ENCODE measurements around the gene RTTN.

The RTTN gene

GRCh38 chr18:69969491-69969890, 236.0 kb downstream of the RTTN start:
- no peak for DNase-seq

DNA sequence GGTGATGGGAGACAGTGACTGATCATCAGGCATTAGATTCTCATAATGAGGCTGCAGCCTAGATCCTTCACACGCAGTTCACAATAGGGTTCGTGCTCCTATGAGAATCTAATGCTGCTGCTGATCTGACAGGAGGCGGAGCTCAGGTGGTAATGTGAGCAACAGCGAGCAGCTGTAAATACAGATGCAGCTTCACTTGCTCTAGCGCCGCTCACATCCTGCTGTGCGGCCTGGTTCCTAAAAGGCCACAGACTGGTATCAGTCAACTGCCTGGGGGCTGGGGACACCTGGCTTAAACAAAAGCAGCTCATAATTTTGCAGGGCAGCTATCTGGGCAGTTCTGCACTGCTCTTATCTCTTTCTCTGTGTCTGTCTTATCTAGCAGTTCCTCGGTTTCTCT, 237.4 kb downstream of the RTTN start:
- no peak for DNase-seq

GRCh38 chr18:69963196-69963595, 242.3 kb downstream of the RTTN start:
- no peak for DNase-seq

GRCh38 chr18:69961718-69962117, 243.8 kb downstream of the RTTN start:
- no peak for DNase-seq

GRCh38 chr18:69958422-69958821, 247.1 kb downstream of the RTTN start:
- peak; percentile 78 for DNase-seq

DNA sequence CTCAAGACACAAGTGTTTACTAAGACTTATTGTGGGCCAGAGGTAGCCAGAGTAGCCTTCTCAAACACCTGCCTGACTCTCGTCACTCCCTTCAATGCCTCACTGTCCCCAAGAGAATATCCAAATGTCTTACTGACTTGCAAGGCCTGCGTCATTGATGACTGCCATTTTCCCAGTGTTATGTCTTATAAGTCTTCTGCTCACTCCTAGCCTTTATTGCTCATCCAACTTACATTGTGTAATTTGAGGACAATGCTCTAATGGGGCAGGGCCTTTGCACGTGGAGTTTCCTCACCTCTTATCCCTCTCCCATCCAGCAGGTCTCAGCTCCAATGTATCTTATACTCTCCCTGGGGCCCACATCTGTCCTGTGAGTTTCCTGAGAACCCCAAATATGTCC, 247.7 kb downstream of the RTTN start:
- DNase-seq = no peak

- no peak for DNase-seq
Measured at GRCh38 chr18:69956665-69957620, 248.5 kb downstream of the RTTN start.

GRCh38 chr18:69956057-69956456, 249.4 kb downstream of the RTTN start:
- DNase-seq = no peak

- DNase-seq = no peak
Measured at GRCh38 chr18:69954719-69955480, 250.6 kb downstream of the RTTN start.

DNA sequence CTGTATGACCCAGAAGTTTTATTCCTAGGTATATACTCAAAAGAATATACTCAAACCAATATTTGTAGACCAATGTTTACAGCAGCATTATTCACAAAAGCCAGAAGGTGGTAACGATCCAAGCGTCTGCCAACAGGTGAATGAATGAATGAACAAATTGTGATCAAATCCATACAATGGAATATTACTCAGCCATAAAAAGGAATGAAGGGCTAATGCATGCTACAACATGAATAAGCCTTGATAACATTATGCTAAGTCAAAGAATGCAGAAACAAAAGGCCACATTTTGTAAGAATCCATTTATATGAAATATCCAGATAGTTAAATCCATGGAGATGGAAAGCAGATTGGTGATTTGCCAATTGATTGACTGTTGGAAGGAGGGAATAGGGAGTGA, 252.3 kb downstream of the RTTN start:
- no peak for DNase-seq
